Activated B cell treated with CpG ODN at 0.5 μM for 24 hours (primary cell): Measurements from ENCODE around the gene TH. TPM values are rescaled to one million over a fixed set of nuclear protein-coding genes. Genes with fewer than 3 reads are reported as not detected.

Experiments
- ATAC-seq: fragments of 200-7000 bp; cut with Tn5 transposase; one replicate; pipeline ENCODE4 v1.10.0; 2021; ENCODE audit warnings: low read depth, mild to moderate bottlenecking, moderate library complexity
- CTCF ChIA-PET: fragments of 350-600 bp; sonication (Branson Sonifier 250); formaldehyde crosslinking; loops from one replicate; lab custom pipeline; 2021; ENCODE audit warnings: antibody characterized with exemption; lab: Charles Lee
- POLR2A ChIA-PET: fragments of 350-600 bp; sonication (Branson Sonifier 250); formaldehyde crosslinking; loops from one replicate; lab custom pipeline; 2021; ENCODE audit warnings: antibody characterized with exemption; lab: Charles Lee
- DNase-seq: peaks from one replicate; pipeline ENCODE4 v3.0.0; 2022
- H3K27ac Mint-ChIP-seq: one replicate; pipeline ENCODE4 v1.8.0; 2020; ENCODE audit warnings: mixed read lengths
- H3K27me3 Mint-ChIP-seq: one replicate; pipeline ENCODE4 v1.8.0; 2021; ENCODE audit warnings: mixed read lengths
- H3K36me3 Mint-ChIP-seq: one replicate; pipeline ENCODE4 v1.8.0; 2021; ENCODE audit warnings: low read depth, mixed read lengths
- H3K4me1 Mint-ChIP-seq: one replicate; pipeline ENCODE4 v1.8.0; 2021; ENCODE audit warnings: mixed read lengths
- H3K4me3 Mint-ChIP-seq: one replicate; pipeline ENCODE4 v1.8.0; 2020; ENCODE audit warnings: mild to moderate bottlenecking, mixed read lengths
- H3K9me3 Mint-ChIP-seq: one replicate; pipeline ENCODE4 v1.8.0; 2020; ENCODE audit warnings: mixed read lengths
- intact Hi-C: fragments of 100-400 bp; cut with micrococcal nuclease; formaldehyde crosslinking; loops from one replicate; pipeline ENCODE4 v1.15.1; 2024
- total RNA-seq: library from RNA; stranded (reverse); gene quantifications from 2 replicates; pipeline ENCODE4 v1.2.3, GENCODE V29; 2022
- TF ChIP-seq, protein P1 (sequence below): fragments of 200-600 bp; IDR thresholded peaks from one replicate; pipeline ENCODE4 v1.8.0; 2022; ENCODE audit warnings: antibody characterized with exemption, mild to moderate bottlenecking

TH gene
- total RNA-seq, 1 donor from 2014 or later: not detected

DNA sequence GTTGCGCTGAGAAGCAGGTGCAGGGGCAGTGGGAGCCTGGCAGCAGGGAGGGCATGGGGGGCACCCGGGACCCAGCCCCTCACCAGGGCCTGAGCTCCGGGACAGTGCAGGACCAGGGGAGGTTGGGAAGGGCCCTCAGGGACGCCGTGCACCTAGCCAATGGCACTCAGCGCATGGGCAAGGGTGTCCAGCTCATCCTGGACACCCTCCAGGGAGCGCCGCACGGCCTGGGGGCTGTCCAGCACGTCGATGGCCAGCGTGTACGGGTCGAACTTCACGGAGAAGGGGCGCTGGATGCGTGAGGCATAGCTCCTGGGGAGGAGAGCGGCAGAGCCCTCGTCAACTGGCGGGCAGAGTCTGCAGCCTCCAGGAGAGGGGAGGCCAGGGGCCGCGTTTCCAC, 7.5 kb downstream of the TH start:
- no peaks in the 10 kb centered on the region for H3K36me3 Mint-ChIP-seq
- DNase-seq (no peak), ATAC-seq (no peak)
- H3K9me3 Mint-ChIP-seq: no peaks in the 10 kb centered on the region
- no peaks in the 10 kb centered on the region for H3K4me1 Mint-ChIP-seq
- POLR2A ChIA-PET: no interaction called here
- peaks cover 9% of the 10 kb centered on the region for H3K27me3 Mint-ChIP-seq
- intact Hi-C loops: no loop called here
- CTCF ChIA-PET: interaction anchor here (1.4 kb wide), 1 partner anchor 12 kb away, joined by 4 read pairs; no protein-coding TSS in a partner anchor
- no peak overlapping the region for H3K27ac Mint-ChIP-seq
- TF ChIP-seq, protein P1, sequence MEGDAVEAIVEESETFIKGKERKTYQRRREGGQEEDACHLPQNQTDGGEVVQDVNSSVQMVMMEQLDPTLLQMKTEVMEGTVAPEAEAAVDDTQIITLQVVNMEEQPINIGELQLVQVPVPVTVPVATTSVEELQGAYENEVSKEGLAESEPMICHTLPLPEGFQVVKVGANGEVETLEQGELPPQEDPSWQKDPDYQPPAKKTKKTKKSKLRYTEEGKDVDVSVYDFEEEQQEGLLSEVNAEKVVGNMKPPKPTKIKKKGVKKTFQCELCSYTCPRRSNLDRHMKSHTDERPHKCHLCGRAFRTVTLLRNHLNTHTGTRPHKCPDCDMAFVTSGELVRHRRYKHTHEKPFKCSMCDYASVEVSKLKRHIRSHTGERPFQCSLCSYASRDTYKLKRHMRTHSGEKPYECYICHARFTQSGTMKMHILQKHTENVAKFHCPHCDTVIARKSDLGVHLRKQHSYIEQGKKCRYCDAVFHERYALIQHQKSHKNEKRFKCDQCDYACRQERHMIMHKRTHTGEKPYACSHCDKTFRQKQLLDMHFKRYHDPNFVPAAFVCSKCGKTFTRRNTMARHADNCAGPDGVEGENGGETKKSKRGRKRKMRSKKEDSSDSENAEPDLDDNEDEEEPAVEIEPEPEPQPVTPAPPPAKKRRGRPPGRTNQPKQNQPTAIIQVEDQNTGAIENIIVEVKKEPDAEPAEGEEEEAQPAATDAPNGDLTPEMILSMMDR: no peak
- no peak overlapping the region for H3K4me3 Mint-ChIP-seq

DNA sequence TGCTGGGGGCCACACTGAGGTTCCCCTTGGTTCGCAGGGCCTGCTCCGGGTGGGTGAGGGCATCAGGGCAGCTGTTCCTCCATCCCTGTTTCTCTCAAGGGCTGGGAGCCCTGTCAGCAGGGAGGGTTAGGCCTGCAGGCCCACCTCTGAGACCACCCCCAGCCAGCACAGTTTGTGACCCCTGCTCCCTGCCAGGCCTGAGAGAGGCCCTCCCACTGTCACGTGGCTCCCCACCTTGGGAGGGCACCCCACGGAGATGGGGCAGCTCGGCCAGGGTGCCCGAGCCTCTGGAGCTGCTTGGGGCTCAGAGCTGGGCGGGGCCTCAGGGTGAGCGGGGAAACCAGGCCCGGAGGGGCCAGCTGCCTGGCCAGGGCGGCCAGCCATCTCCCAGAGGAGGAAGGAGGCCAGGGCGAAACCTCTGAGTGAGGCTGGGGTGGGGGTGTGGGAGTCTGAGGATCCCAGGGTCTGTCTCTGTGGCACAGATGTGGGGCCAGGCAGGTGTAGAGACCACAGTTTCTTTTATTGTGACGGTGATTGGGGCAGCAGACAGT, 8.1 kb downstream of the TH start:
- no peaks in the 10 kb centered on the region for H3K36me3 Mint-ChIP-seq
- H3K9me3 Mint-ChIP-seq: no peaks in the 10 kb centered on the region
- no peak overlapping the region for H3K27ac Mint-ChIP-seq
- TF ChIP-seq, protein P1: no peak
- H3K27me3 Mint-ChIP-seq: peaks cover 9% of the 10 kb centered on the region
- no peaks in the 10 kb centered on the region for H3K4me1 Mint-ChIP-seq
- DNase-seq (no peak), ATAC-seq (no peak)
- ChIA-PET POLR2A (no interaction called here), CTCF (interaction anchor here (1.4 kb wide), 1 partner anchor 11 kb away, joined by 4 read pairs; no protein-coding TSS in a partner anchor)
- intact Hi-C loops: no loop called here
- H3K4me3 Mint-ChIP-seq: no peak overlapping the region

DNA sequence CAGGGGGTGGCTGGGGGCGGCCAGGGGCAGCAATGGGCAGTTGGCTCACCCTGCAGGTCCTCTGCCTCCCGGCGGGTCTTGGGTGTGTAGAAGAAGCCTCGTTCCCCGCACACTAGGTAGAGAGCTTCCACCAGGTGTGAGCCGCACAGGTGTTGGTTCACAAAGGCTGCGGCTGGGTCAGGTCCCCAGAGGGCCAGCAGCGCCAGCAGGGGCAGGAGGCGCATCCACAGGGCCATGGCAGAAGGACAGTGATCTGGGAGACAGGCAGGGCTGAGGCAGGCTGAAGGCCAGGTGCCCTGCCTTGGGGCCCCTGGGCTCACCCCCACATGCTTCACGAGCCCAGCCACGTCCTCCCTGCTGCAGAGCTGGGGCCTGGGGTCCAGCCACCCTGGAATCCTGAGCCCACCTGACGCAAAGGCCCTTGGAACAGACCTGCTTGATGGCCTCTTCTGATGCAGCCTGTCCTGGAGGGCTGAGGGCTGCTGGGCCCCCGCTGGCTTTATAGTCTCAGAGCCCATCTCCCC, 10.8 kb downstream of the TH start, which contains the start of gene INS:
Gene INS (minus strand): TSS at position 474 of the 524 bp plus-strand sequence. CDS start 238 bp downstream, at position 236.
- POLR2A ChIA-PET: no interaction called here
- H3K27me3 Mint-ChIP-seq: peaks cover 5% of the 10 kb centered on the region
- DNase-seq: no peak
- H3K36me3 Mint-ChIP-seq: no peaks in the 10 kb centered on the region
- no peak within 1 kb of the TSS for H3K27ac Mint-ChIP-seq
- no peak for ATAC-seq
- no peaks in the 10 kb centered on the region for H3K4me1 Mint-ChIP-seq
- H3K4me3 Mint-ChIP-seq: no peak within 1 kb of the TSS
- TF ChIP-seq, protein P1: no peak
- CTCF ChIA-PET: no interaction called here
- no peaks in the 10 kb centered on the region for H3K9me3 Mint-ChIP-seq
- intact Hi-C loops: no loop called here

DNA sequence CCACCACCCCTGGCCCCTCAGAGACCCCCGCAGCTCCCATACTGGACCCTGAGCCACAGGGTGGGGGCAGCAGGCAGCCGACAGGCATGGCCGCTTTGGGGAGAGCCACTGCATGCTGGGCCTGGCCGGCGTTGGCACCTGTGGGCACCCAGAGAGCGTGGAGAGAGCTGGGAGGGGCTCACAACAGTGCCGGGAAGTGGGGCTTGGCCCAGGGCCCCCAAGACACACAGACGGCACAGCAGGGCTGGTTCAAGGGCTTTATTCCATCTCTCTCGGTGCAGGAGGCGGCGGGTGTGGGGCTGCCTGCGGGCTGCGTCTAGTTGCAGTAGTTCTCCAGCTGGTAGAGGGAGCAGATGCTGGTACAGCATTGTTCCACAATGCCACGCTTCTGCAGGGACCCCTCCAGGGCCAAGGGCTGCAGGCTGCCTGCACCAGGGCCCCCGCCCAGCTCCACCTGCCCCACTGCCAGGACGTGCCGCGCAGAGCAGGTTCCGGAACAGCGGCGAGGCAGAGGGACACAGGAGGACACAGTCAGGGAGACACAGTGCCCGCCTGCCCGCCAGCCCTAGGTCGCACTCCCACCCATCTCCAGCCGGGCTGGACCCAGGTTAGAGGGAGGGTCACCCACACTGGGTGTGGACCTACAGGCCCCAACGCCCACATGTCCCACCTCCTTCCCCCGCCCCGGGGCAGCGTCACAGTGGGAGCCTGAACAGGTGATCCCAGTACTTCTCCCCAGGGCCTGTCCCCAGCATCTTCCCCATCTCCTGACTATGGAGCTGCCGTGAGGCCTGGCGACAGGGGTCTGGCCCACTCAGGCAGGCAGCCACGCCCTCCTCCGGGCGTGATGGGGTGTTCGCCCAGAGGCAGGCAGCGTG, 11.8 kb downstream of the TH start:
- CTCF ChIA-PET: no interaction called here
- intact Hi-C loops: no loop called here

More for the DNA sequence above, 11.8 kb downstream of the TH start:
- TF ChIP-seq, protein P1: no peak
- Mint-ChIP-seq H3K4me1 (no peaks in the 10 kb centered on the region), H3K36me3 (no peaks in the 10 kb centered on the region), H3K27ac (no peak overlapping the region), H3K9me3 (no peaks in the 10 kb centered on the region), H3K27me3 (peaks cover 3% of the 10 kb centered on the region), H3K4me3 (no peak overlapping the region)
- no peak for DNase-seq
- POLR2A ChIA-PET: no interaction called here
- ATAC-seq: no peak
